HTERT RPE-1 (cell line): ENCODE data around the gene ACOX2.

Experiments used
- in situ Hi-C: fragments of 300-500 bp; cut with MboI; formaldehyde crosslinking; loops from 4 replicates; pipeline ENCODE4 v1.14.3; 2020; ENCODE audit warnings: low sequenced_read_pairs

Gene ACOX2

DNA sequence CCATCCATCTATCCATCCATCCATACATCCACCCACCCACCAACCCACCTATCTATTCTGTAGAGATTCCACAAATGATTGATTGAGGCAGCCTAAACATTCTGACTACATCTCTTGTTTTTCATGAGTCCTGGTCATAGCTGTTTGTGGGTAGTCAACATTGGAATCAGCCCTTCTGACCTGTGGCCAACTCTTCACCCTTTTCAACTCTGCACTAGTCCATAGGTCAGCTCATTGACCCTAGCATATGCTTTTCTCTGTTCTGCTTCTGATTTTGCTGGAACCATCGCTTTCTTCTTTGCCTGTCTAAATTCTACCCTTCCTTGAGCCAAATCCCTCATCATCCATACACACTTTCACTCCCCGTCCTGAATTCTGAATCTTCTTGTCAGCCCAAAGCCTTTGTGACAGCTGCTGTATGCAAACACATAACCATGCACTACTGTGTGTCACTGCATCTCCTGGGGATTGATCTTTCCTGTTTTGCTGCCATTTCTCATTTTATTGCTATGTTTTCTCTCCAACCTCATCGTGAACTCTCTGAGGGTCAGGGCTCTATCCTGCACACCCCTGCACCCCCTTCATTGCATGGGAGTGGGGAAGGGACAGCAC, 61.9 kb downstream of the ACOX2 start:
- in situ Hi-C loops: no loop called here

DNA sequence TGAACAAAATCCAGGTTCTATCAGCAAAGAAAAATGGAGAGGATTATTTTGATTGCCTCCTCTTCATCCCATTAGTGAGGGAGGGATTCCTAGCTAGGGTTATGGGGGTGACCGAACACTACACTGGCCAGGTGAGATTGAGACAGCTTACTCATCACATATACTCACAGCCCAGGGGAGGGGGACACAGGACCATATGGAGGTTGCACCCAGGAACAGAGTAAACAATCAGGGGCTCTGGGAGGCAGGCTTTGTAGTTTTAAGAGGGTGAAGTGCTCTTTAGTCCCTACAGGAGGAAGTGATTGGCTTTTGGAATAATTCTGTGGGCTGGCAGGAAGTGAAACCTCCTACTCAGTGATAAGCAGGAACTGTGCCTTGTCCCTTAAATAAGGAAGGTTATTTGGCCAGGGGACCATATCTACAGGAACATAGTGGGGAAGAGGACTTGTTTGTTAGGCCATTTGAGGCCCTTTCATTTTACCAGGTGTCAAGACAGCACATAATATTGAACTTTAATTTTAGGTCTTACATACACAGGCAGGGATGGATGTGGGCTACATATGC, 62.6 kb downstream of the ACOX2 start:
- in situ Hi-C loops: no loop called here

DNA sequence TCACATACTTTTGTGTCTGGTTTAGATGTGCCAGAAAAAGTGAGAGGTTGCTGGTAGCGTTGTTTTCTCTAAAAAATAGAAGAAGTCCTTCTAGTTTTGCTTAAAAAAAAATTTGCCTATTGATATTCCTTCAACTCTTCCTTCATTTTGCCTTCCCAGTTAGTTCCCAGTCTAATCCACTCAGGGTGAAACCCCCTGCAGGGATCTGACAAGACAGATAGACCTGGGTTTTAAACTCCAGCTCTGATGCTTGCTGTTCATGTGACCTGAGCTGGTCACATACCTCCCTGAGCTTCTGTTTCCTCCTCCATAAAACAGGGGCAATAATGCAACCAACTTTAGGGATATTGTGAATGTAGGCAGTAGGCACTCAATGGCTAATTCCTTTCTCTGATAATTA, 63.7 kb downstream of the ACOX2 start:
- in situ Hi-C loops: no loop called here

DNA sequence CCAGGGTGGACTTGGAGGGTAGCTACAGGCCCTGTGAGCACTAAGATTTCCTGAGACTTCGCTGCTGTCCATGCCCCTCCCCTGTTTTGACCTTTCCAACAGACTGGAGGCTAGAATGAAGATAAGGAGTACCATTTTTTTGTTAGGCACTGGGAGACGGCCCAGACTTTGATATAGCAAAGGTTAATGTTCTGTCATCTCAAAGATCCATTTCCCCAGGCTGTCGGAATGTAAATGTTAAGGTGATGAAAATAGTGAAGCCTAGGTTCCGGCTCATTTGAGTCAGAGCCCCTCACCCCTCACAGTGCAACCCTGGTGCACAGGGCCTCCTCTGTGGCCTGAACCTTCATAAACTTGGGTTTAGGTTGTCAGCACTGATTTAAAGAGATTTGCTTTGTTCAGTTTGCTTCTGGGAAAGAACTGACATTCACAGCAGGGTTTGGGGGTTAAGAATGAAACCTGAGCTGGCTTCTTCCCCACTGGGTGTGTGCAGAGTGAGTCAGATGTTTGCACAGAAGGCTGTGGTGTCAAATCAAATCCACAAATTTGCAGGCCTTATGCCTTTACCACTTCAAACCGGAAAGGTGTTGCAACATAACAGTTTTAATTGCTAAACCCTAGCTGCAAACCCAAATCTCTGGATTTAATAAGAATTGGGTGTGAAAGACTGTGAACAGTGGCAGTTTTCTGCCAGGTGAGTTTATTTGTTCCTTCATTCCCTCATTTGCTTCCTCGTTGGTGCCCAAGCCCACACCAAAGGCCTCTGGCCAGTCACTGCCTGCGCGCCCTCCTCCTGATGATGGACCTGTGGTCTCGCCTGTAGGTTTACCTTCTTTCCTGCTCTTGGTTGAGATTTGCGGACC, 65.7 kb downstream of the ACOX2 start:
- in situ Hi-C loops: no loop called here

DNA sequence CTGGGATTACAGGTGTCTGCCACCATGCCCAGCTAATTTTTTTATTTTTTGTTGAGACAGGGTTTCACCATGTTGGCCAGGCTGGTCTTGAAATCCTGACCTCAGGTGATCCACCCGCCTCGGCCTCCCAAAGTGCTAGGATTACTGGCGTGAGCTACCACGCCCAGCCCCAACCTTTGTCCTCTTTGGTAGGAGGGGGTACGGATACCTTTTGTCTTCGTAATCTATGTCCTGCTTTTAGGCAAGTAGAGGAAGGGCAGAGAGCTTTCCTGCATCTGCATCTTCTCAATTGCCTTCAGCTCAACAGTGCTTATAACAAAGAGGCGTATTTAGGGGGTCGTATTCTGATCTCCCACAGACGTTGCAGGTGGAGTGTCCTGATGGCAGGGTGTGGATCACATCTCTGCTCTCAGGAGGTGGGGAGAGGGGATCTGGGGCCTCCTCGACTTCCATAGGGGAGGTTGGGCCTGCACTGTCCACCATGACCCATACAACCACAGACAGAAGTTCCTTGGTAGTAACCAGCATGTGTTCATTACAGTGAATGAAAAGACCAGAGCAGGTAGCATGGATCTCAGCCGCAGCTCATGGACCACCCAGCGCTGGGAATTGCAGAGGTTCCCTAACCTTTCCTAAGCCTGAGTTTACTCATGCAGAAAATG, 66.5 kb downstream of the ACOX2 start:
- in situ Hi-C loops: no loop called here

DNA sequence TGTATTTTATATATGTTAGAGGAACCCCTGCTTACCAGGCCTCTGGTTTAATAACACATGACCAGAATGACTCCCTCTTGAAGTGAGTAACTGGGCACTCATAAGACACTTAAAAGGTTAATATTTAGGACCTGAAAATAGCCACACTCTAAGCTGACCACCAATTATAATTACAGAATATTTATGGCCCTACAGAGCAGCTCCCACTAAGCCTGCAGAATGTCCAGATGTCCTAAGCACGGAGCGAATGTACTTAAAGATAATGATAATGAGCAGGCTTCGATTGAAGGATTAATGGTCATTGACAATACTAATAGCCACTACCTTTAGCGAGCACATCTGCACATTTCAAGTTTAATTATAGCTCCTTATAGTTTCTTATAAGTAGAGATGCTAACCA, 67.9 kb downstream of the ACOX2 start:
- in situ Hi-C loops: no loop called here

DNA sequence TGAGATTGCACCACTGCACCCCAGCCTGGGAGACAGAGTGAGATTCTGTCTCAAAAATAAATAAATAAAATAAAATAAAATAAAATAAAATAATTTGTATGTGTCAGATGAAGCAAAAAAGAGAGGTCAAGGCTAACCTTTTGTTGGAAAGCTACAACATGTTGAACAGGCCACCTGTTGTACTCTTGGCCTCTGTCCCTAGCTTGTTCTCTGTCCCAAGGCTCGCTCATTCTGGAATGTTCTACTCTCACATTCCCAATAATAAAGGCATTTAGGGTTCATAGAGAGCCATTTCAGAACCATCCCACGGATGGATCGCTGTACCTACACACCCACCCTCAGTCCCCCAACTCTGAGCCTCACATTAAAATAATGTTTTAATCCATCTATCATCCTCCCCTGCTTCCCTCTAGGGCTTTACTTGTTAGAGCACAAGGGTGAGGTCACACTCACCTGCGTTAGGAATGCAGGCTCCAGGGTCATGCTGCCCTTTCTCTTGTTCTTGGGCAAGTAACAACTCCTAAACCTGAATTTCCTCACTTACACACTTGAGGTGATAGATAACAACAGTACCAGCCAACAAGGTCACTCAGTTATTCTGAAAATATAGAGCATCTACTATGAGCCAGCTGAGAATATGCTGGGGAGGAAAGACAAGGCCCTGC, 70.0 kb downstream of the ACOX2 start:
- in situ Hi-C loops: no loop called here

DNA sequence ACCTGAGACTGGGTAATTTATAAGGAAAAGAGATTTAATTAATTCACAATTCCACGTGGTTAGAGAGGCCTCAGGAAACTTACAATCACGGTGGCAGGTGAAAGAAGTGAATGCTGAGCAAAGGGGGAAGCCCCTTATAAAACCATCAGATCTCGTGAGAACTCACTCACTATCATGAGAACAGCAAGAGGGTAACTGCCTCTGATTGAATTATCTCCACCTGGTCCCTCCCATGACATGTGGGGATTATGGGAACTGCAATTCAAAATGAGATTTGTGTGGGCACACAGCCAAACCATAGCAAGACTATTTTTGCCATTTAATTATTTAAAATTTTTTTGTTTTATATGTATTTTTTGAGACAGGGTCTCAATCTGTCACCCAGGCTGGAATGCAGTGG, 72.1 kb downstream of the ACOX2 start:
- in situ Hi-C loops: no loop called here

DNA sequence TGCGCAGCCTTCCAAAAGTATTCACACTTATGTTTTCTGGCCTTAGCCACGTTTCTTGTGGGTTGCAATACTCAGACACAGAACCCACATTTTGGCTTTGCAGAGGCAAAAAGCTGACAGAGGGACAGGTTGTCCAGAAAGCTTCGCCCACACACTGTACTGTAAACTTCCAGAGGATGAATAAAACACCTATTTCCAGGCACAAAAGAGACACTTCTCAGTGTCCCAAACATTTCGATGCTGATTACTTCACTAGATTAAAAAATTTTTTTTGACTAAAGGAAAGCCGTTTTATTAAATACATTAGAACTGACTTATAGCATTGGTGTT, 73.1 kb downstream of the ACOX2 start:
- in situ Hi-C loops: no loop called here

DNA sequence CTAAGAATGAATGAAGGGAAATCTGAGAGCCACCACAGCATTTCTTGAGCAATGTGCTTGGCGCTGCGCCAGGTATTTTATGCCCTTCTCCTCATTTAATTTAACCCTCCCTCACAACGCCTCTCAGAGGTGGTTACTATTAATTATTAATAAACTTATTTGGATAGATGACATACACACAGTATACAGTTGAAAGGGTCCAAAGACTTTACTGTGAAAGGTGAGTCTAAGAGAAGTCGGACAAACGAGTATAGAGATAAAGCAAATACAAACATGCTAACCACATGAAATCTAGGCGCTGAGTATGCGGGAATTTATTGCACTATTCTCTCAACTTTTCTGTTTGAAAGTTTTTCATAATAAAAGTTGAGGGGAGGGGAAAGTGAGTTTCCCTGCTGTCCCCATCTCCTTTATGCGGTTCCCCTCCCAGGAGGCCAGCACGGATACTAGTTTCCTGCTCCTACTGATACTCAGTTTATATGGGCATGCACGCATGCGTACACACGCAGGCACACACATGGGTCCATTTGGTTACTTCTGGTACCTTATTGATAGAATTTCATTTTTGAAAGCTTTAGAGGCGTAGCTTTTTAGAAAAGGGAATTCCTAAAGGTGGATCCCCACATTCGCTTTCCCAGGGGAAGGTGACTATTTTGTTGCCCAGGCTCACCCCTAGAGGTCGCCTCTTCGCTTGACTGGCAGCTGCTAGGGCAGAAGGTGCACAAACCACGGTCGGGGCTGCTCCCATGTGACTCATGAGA, 73.6 kb downstream of the ACOX2 start:
- in situ Hi-C loops: no loop called here

DNA sequence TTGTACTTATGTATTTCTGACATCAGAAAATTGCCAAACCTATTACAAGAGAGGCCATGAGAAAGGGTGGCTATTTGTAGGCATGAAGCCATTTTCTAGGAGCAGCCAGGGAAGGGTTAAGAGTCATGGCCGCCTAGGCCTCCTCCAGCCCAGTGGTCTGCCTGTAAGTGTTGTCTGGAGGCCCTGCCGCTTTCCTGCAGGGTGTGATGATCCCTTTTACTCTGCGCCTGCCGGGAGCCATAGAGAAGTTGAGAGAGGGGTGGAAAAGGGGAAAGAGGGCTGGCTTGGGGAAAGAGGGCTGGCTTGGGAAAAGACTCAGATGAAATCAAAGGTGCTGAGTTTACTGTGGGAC, 74.2 kb downstream of the ACOX2 start:
- in situ Hi-C loops: no loop called here

DNA sequence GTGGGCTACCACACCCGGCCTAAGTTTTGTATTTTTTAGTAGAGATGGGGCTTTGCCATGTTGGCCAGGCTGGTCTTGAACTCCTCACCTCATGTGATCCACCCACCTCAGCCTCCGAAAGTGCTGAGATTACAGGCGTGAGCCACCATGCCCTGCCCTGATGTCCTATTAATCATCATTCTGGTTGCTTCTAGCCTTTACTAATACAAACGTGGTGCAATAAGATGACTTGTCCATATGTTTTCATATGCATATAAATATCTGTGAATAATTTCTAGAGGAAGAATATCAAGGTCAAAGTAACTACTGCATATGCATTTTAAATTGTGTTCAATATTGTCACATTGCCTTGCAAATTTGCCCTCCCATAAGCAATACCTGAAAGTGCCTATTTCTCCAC, 77.8 kb downstream of the ACOX2 start:
- in situ Hi-C loops: no loop called here
